ENCODE data around the gene AHNAK2. TPM values are rescaled to one million over a fixed set of nuclear protein-coding genes. Genes with fewer than 3 reads are reported as not detected.

The AHNAK2 gene
- total RNA-seq, 1 donor from 2014 or later = 13.7 TPM

- H3K4me1 ChIP-seq = no peaks in the 10 kb centered on the region
- TF ChIP-seq CTCF (IDR thresholded peaks at IDR 0.05) = no peak
- H3K4me3 ChIP-seq = no peak overlapping the region
- no peak for DNase-seq
- no peak overlapping the region for H3K27ac ChIP-seq
- no peaks in the 10 kb centered on the region for H3K36me3 ChIP-seq
- intact Hi-C loops (cut with DNase I) = loop anchor here (10.0 kb wide), 1 partner anchor 147 kb away; no protein-coding TSS in a partner anchor
- H3K27me3 ChIP-seq = no peaks in the 10 kb centered on the region
- no peaks in the 10 kb centered on the region for H3K9me3 ChIP-seq
- no peak for ATAC-seq
These were observed 80.6 kb downstream of the AHNAK2 start for GRCh38 chr14:104897330-104898194.

- no peaks in the 10 kb centered on the region for H3K4me1 ChIP-seq
- no peak for TF ChIP-seq CTCF (IDR thresholded peaks at IDR 0.05)
- intact Hi-C loops (cut with DNase I) = loop anchor here (10.0 kb wide), 1 partner anchor 149 kb away; no protein-coding TSS in a partner anchor
- no peak overlapping the region for H3K27ac ChIP-seq
- no peaks in the 10 kb centered on the region for H3K9me3 ChIP-seq
- no peaks in the 10 kb centered on the region for H3K27me3 ChIP-seq
- H3K36me3 ChIP-seq = no peaks in the 10 kb centered on the region
- peak; percentile 87 for DNase-seq
- ATAC-seq = peak; percentile 57
- peak overlapping the region; percentile 16 for H3K4me3 ChIP-seq
These were observed 82.2 kb downstream of the AHNAK2 start for GRCh38 chr14:104895786-104896661.

GRCh38 chr14:104895207-104895785 is 82.9 kb downstream of the AHNAK2 start:
- no peak for DNase-seq
- no peak overlapping the region for H3K4me3 ChIP-seq
- no peaks in the 10 kb centered on the region for H3K9me3 ChIP-seq
- intact Hi-C loops (cut with DNase I) = loop anchor here (10.0 kb wide), 1 partner anchor 150 kb away; no protein-coding TSS in a partner anchor
- no peak for ATAC-seq
- H3K27ac ChIP-seq = no peak overlapping the region
- H3K4me1 ChIP-seq = no peaks in the 10 kb centered on the region
- no peak for TF ChIP-seq CTCF (IDR thresholded peaks at IDR 0.05)
- no peaks in the 10 kb centered on the region for H3K36me3 ChIP-seq
- no peaks in the 10 kb centered on the region for H3K27me3 ChIP-seq

DNA sequence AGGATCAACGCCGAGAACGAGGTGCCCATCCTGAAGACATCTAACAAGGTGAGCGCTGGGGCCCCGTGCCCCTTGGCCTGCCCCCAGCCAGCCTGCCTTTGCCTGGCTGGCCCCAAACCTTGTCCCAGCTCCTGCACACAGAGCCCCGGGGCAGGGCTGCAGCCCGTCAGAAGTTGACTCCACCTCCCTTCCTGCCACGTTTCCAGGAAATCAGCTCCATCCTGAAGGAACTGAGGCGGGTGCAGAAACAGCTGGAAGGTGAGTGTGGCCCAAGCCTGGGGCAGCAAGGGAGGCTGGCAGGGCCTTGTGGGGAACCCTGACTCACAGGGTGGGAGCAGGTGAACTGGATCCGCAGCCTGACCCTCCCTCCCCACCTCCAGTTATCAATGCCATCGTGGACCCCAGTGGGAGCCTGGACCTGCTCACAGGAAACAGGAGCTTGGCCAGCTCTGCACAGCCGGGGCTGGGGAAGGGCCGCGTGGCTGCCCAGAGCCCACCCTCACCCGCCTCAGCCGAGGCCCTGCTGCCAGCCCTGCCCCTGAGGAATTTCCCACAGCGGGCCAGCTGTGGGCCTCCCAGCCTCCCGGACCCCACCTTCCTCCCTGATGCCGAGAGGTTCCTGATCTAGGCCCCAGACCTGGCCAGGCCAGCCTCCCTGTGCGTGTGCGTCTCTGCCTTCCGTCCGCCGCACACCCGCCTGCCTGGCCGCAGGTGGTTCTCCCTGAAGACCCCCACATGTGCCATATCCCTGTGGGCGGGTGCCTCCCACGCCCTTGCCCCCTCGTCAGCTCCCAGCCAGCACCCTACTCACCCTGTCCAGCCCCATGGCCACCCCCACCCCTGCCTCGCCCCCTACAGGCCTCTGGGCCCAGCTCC is 83.6 kb downstream of the AHNAK2 start:
- DNase-seq (peak; percentile 66), ATAC-seq (no peak)
- intact Hi-C loops (cut with DNase I) = loop anchor here (10.0 kb wide), 1 partner anchor 150 kb away; no protein-coding TSS in a partner anchor
- no peaks in the 10 kb centered on the region for H3K9me3 ChIP-seq
- H3K36me3 ChIP-seq = no peaks in the 10 kb centered on the region
- H3K4me3 ChIP-seq = no peak overlapping the region
- no peak for TF ChIP-seq CTCF (IDR thresholded peaks at IDR 0.05)
- no peak overlapping the region for H3K27ac ChIP-seq
- H3K4me1 ChIP-seq = no peaks in the 10 kb centered on the region
- no peaks in the 10 kb centered on the region for H3K27me3 ChIP-seq
